Measurements from ENCODE around the gene DSP.
A peak's percentile ranks its signal among the peaks of the same experiment; 100 is the strongest.

DSP gene

GRCh38 chr6:7566617-7567173 lies 25.2 kb downstream of the DSP start:
- no peak for DNase-seq

- peak; percentile 86 for DNase-seq
Measured at GRCh38 chr6:7568021-7568420, 26.6 kb downstream of the DSP start.

GRCh38 chr6:7569082-7569481 lies 27.6 kb downstream of the DSP start:
- DNase-seq, result no peak

GRCh38 chr6:7572213-7572943 lies 30.9 kb downstream of the DSP start:
- DNase-seq, result no peak

GRCh38 chr6:7574500-7574899 lies 33.0 kb downstream of the DSP start:
- no peak for DNase-seq

- no peak for DNase-seq
Measured at GRCh38 chr6:7578516-7578915, 37.0 kb downstream of the DSP start.

- DNase-seq, result no peak
Measured at GRCh38 chr6:7578931-7579330, 37.5 kb downstream of the DSP start.

- no peak for DNase-seq
Measured at GRCh38 chr6:7579851-7580250, 38.4 kb downstream of the DSP start.

GRCh38 chr6:7580537-7580926 lies 39.1 kb downstream of the DSP start:
- no peak for DNase-seq

- DNase-seq, result no peak
Measured at GRCh38 chr6:7580927-7581618, 39.6 kb downstream of the DSP start.

- DNase-seq, result no peak
Measured at GRCh38 chr6:7585287-7585930, 43.9 kb downstream of the DSP start.

GRCh38 chr6:7587631-7588100 lies 46.2 kb downstream of the DSP start:
- peak; percentile 75 for DNase-seq

- DNase-seq, result no peak
Measured at GRCh38 chr6:7588506-7588905, 47.0 kb downstream of the DSP start.

- no peak for DNase-seq
Measured at GRCh38 chr6:7589221-7589620, 47.8 kb downstream of the DSP start.

- peak; percentile 93 for DNase-seq
Measured at GRCh38 chr6:7589949-7590917, 48.8 kb downstream of the DSP start, which contains the start of gene SNRNP48. Gene SNRNP48, plus strand, starts transcription at chr6:7590198. Its CDS starts 60 bp downstream, at chr6:7590258.

- peak; percentile 24 for DNase-seq
Measured at GRCh38 chr6:7590918-7591302, 49.4 kb downstream of the DSP start.

GRCh38 chr6:7591770-7592169 lies 50.3 kb downstream of the DSP start:
- no peak for DNase-seq

GRCh38 chr6:7593229-7593628 lies 51.8 kb downstream of the DSP start:
- no peak for DNase-seq

GRCh38 chr6:7594579-7595125 lies 53.2 kb downstream of the DSP start:
- no peak for DNase-seq

GRCh38 chr6:7604003-7604402 lies 62.5 kb downstream of the DSP start:
- DNase-seq, result no peak

GRCh38 chr6:7604506-7604905 lies 63.0 kb downstream of the DSP start:
- no peak for DNase-seq

Data from fibroblast of skin of right biceps (primary cell).